DMS79 (cell line): Measurements from ENCODE around the gene YIPF6.
"Not testable (repeated sequence)": the region's sequence is repeated elsewhere in the genome, so short reads cannot be mapped to it uniquely, and the experiment has no call there.

Experiments
- DNase-seq: peaks from one replicate; lab custom pipeline; 2025; lab: John Stamatoyannopoulos, UW

Gene YIPF6, protein sequence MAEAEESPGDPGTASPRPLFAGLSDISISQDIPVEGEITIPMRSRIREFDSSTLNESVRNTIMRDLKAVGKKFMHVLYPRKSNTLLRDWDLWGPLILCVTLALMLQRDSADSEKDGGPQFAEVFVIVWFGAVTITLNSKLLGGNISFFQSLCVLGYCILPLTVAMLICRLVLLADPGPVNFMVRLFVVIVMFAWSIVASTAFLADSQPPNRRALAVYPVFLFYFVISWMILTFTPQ

DNA sequence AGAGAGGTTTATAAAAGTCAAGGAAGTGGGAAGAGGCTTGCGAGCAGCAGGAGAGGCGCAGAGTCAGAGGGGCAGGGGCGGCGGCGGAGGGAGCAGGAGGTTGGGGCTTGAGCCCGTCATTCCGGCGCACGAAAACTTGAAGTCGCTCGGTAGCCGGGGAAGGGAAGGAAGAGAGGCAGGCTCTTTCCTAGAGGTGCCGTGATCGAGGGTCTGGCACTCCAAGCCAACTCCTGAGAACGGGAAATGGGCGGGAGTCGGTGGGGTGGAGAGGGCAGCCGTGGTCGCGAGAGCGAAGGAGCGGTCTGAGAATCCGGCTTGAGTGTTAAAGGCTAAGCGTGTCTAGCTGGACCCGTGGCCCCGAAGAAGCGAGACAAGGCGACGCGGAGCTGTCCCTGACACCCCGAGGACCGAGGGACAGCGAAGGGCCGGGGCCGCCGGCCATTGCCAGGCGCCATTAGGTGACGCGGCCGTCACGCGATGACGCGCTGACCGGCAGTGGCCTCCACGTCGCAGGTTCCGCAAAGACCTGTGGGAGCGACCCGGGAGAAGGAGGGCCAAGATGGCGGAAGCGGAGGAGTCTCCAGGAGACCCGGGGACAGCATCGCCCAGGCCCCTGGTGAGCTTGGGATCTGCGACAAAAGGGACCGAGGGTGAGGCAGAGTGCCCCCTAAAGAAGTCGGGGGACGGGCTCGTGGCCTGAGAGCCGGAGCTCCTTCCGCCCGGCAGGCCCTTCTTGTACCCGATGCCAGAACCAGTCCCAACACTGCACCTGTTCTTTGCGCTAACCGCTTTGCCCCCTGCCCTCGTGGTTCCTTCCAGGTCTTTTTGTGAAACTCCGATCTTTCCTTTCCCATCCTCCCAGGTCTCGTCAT lies at the start of gene YIPF6:
YIPF6 (plus strand) TSS at position 544 of the 872 bp plus-strand sequence; CDS start at position 560, 16 bp downstream.
- peak; percentile 19 for DNase-seq

DNA sequence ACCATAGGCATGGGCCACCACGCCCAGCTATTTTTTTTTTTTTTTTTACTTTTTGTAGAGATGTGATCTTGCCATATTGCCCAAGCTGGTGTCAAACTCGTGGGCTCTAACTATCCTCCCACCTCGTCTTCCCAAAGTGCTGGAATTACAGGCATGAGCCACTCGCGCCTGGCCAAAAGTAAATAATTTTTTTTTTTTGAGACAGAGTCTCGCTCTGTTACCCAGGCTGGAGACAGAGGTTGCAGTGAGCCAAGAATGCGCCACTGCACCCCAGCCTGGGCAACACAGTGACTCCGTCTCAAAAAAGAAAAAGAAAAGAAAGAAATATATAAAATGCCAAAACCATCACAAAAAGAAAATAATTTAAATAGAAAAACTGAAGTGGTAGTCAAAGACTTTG lies 47.1 kb upstream of the YIPF6 start:
- DNase-seq: no peak

DNA sequence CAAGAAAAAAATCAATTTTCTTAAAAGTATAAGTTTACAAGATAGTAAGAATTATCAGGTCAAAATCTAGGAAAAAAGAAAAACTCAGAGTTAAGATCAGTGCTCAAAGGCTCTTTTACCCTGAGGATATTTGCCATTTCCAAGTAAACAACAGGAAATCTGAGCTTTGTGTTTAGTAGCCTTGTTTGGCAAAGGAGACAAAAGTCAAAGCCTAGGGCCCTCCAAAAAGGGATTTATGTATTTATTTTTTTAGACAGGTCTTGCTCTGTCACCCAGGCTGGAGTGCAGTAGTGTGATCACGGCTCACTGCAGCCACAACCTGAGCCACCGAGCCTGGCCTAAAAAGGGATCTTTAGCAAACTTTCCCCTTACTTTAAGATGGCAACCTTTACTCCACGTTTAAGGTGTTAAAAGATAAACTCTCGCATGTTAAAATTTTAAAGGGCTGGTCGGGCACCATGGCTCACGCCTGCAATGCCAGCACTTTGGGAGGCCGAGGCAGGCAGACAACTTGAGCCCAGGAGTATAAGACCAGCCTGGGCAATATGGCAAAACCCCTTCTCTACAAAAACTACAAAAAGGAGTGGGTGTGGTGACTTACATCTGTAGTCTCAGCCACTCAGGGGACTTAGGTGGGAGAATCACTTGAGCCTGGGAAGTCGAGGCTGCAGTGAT lies 44.2 kb upstream of the YIPF6 start:
- no peak for DNase-seq

DNA sequence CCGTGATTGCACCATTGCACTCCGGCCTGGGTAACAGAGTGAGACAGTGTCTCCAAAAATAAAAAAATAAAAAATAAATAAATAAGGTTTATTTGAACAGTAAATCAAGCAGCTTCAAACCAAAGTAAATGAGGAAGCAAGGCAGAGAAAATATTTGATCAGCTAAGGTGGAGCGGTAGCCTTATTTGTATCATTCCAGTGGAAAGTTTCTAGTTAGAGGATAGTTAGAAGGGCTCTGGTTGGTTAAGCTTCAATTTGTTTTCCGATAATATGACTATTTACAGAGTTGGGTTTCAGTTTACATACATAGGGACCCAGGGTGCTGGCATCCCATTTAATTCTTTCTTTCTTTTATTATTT lies 43.7 kb upstream of the YIPF6 start:
- DNase-seq: no peak

GRCh38 chrX:68461093-68461492 lies 37.8 kb upstream of the YIPF6 start:
- DNase-seq: no peak

DNA sequence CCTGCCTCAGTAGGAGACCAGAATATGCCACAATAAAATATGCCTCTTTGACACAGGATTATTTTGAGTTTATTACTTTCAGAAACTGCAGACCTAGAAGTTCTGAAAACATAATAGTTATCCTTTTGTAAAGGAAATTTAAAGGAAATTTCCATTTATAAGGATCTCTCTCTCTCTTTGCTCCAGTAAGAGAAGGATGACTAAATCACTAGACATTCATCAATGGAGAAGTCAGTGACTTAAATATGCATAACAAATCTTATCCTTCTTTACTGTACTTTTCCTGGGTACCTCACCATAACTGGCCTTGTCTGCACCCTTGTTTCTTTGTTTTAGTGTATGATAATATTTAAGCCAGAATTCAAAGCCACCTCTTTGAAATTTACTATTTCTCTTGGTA lies 37.3 kb upstream of the YIPF6 start:
- DNase-seq: no peak

GRCh38 chrX:68462197-68462596 lies 36.7 kb upstream of the YIPF6 start:
- no peak for DNase-seq

DNA sequence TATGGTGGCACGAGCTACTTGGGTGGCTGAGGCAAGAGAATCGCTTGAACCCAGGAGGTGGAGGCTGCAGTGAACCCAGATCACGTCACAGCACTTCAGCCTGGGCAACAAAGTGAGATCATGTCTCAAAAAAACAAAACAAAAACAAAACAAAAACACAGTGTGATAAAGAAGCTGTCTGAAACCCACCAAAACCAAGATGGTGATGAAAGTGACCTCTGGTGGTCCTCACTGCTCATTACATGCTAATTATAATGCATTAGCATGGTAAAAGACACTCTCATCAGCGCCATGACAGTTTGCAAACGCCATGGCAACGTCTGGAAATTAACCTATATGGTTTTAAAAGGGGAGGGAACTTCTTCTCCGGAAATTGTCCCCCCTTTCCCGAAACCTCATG lies 36.2 kb upstream of the YIPF6 start:
- DNase-seq: no peak

DNA sequence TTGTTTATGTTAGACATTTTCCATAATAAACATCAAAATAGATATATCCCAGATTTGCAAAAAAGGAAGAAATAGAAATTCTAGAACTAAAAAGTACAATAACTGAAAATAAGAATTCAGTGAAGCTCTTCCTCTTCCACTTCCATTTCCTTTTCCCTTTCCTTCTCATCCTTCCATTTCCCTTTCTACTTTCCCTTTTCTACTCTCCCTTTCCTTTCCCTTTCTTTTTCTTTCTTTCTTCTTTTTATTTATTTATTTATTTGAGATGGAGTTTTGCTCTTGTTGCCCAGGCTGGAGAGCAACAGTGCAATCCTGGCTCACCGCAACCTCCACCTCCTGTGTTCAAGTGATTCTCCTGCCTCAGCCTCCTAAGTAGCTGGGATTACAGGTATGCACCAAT lies 35.0 kb upstream of the YIPF6 start:
- no peak for DNase-seq

DNA sequence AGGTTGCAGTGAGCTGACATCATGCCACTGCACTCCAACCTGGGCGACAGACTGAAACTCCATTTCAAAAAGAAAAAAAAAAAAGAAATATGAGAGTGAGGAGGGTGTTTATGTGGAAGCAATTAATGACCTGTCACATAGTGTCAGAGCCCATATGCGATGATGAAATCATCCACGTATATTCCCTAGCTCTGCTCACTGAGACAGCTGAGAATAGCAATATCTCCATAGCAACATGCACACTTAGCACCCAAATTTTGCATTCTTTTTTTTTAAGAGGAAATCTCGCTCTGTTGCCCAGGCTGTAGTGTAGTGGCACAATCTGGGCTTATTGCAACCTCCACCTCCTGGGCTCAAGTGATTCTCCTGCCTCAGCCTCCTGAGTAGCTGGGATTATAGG lies 34.1 kb upstream of the YIPF6 start:
- DNase-seq: no peak

- no peak for DNase-seq
These were observed 17.9 kb upstream of the YIPF6 start for GRCh38 chrX:68480969-68481368.

DNA sequence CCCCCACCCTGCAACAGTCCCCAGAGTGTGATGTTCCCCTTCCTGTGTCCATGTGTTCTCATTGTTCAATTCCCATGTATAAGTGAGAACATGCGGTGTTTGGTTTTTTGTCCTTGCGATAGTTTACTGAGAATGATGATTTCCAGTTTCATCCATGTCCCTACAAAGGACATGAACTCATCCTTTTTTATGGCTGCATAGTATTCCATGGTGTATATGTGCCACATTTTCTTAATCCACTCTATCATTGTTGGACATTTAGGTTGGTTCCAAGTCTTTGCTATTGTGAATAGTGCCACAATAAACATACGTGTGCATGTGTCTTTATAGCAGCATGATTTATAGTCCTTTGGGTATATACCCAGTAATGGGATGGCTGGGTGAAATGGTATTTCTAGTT lies 12.7 kb upstream of the YIPF6 start:
- not testable (repeated sequence) for DNase-seq

DNA sequence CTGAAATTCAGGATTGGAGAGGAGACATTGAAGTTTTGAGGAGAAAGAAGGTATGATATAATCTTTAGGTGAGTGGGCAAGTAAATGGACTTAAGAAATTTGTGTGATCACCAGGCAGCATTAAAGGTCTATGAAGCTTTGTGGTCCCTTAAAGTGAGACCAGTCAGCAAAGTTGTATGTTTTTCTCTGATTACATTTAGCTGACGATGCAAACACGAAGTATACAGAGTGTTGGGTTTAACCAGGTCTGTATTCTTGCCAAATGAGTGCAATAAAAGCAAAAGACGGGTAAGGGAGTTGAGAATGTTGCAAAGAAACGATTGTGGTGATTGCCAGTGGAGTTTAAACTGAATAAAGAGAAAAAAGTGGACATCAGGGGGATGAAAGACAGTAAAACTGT lies 11.6 kb upstream of the YIPF6 start:
- no peak for DNase-seq

DNA sequence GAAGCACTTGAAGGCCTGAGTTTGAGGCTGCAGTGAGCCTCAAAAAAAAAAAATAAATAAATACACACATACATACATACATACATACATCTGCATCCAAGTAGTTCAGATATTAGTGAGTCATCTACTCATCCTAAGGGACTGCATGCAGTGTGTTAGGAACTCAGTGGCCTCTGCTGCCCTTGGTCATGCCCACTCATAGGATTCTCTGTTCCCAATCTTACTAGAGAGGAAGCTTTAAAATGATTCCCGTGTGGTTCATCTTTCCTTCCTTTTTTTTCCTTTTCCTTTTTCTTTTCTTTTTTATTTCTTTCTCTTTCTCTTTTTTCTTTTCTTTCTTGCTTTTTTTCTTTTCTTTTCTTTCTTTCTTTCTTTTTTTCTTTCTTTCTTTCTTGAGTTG lies 10.9 kb upstream of the YIPF6 start:
- DNase-seq: no peak

DNA sequence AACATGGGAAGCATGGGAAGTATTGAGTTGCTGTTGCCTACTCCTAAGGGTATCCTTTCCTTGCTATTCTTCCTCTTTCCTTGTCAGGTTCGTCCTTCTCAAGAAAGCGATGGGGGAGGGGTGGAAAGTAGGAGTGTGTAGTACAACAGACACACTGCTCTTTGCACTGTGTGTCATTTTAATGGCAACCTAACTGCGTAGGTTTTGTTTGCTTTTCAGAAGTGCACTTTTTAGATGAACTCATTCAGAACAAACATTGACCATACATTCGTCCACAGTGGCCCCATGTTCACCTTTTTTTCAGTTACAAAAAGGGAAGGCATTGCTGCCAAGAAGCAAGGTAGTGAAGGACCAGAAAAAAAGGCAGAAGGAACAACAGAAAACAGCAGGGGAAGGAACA lies 10.2 kb upstream of the YIPF6 start:
- DNase-seq: no peak

DNA sequence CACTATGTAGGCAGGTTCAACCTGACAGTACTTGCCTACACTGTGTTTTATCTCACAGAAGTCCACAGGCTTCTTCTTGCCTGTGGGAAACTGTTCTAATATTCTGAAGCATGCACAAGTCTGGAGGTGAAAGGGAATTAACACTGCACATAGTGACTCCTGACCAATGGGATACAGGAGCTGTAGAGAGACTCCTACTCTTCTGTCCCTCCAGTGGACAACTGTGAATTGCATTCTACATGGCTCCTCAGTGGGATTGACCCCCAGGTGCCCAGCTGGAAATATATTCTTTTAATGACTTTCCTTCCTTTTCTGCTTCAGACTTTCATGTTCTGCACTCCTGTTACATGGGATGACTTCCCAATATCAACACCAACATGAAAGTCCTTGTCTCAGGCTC lies 8.2 kb upstream of the YIPF6 start:
- DNase-seq: no peak

- no peak for DNase-seq
These were observed 6.3 kb upstream of the YIPF6 start for GRCh38 chrX:68492583-68492982.

- not testable (repeated sequence) for DNase-seq
These were observed 5.1 kb upstream of the YIPF6 start for GRCh38 chrX:68493776-68494175.

DNA sequence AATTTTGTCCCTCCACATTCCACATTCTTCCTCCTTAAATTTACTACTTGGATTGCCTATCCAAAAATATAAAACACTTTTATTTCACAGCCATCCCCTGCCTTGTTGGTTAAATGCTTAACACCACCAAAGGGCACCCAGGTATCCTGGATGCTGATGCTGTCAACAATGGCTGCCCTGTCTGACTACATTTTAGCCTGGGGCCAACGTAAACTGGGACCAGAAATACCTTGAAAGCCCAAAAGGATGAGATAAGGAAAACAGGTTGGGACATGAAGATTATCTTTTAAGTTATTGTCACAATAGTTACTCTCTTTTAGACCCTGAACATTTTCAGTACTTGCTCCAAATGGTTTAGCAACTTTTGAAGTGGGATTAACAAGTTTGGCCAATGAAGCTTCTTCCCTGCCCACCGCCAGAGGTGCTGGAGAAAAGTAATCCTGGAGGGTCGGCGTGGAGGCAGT lies 775 bp upstream of the YIPF6 start:
- no peak for DNase-seq

DNA sequence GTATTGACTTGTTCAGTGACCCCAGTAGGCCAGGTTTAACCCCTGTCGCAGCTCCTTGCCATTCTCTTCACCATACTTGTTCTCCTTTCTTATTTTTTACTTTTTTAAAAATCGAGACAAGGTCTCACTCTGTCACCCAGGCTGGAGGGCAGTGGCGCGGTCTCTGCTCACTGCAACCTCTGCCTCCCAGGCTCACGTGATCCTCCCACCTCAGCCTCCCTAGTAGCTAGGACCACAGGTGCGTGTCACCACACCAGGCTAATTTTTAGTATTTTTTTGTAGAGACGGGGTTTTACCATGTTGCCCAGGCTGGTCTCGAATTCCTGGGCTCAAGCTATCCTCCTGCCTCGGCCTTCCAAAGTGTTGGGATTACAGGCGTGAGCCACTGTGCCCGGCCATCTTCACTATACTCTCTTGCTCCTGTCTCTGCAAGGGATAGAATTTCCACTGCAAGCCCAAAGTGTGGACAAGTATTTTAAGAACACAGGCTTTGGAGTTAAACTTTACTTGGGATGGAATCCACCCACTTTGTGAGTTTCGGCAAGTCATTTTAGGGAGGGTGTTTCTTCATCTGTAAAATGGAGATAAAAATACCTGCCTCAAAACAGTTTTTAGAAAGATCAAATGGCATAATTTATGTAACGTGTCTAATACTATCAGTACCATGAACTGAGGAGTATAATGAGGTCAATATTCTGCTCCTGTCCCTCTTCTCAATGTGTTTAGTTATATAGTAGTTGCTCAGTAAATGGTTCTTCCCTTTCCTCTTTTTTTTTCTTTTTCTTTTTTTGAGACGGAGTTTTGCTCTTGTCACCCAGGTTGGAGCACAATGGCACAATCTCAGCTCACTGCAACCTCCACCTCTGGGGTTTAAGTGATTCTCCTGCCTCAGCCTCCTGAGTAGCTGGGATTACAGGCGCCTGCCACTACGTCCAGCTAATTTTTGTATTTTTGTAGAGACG lies 973 bp downstream of the YIPF6 start:
- DNase-seq: no peak

DNA sequence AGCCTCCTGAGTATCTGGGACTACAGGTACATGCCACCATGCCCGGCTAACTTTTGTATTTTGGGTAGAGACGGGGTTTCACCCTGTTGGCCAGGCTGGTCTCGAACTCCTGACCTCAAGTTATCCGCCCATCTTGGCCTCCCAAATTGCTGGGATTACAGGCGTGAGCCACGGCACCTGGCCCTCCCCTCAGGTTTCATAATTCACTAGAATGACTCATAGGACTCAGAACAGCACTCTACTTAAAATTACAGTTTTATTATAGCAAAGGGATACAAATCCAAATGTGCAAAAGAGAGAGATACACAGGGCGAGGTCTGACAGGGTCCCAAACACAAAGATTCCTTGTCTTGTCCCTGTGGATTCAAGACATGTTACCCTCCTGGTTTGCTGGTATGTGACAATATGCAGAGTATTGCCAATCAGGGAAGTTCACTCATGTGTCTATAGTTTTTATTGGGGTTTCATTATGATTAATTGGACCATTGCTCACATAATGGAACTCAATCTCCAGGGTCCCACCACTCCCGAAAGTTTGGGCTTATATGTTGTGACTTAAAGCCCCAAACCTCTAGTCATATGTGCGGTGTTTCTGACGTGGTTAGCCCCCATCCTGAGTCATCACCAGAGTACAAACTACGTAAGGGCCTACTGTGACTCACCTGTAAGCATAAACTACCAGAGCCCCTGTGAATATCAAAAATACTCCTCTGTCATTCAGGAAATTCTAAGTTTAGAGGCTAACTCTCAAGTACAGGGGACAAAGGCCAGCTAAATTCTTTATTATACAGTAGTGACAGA lies 5.2 kb downstream of the YIPF6 start:
- DNase-seq: no peak
